LNCaP clone FGC (cell line): ENCODE data around the gene MAP7.
A peak's percentile ranks its signal among the peaks of the same experiment; 100 is the strongest.

Experiments used
- DNase-seq: peaks from one replicate; pipeline ENCODE4 v3.0.0-alpha.2; 2011; ENCODE audit warnings: low read depth
- H3K4me3 ChIP-seq: 2 replicates; pipeline ENCODE4 v1.5.1; 2011; ENCODE audit warnings: mild to moderate bottlenecking, low read depth, low read length, control low read depth
- TF ChIP-seq, protein P1 (sequence below): IDR thresholded peaks from 2 replicates; pipeline ENCODE4 v1.5.1; 2012; ENCODE audit warnings: mild to moderate bottlenecking; ENCODE audit not compliant: control insufficient read depth, insufficient read depth; ENCODE audit errors: extremely low read depth

The MAP7 gene

DNA sequence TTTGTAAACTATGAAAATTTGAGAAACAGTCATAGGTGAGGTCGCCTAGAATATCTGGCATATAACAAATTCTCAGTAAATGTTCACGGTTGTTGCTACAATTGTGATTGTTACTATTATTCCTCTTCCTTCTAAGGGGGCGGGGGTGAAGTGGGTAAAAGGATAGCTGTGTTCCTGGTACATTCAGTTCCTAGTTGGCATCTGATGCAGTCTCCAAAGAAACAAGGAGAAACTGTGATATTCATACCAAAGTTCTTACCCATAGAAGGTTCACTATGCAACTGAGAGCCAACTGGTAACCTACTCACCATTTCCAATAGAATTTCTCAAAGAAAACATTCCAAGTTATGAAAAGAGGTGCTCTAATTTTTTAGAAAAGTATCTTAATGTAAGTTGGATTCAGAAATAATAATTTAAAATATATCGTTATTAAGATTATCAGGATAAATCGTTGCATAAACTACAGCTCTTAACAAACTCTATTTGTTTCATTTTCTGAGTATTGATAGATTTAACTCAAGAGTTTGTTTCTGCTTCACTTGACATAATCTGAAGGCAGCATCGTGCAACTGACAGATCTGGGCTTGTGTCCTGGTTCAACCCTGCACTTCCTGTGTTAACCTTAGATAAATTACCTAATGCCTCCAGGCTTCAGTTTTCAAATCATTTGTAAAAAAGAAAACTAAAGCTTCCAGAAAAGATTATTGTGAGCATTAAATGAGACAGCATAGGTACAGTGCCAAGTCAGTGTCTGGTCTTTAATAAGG is 13.3 kb upstream of the MAP7 start:
- 0 out of 2 replicates have a peak overlapping the region, but pooled peaks have one; percentile 21 for H3K4me3 ChIP-seq
- TF ChIP-seq, protein P1, sequence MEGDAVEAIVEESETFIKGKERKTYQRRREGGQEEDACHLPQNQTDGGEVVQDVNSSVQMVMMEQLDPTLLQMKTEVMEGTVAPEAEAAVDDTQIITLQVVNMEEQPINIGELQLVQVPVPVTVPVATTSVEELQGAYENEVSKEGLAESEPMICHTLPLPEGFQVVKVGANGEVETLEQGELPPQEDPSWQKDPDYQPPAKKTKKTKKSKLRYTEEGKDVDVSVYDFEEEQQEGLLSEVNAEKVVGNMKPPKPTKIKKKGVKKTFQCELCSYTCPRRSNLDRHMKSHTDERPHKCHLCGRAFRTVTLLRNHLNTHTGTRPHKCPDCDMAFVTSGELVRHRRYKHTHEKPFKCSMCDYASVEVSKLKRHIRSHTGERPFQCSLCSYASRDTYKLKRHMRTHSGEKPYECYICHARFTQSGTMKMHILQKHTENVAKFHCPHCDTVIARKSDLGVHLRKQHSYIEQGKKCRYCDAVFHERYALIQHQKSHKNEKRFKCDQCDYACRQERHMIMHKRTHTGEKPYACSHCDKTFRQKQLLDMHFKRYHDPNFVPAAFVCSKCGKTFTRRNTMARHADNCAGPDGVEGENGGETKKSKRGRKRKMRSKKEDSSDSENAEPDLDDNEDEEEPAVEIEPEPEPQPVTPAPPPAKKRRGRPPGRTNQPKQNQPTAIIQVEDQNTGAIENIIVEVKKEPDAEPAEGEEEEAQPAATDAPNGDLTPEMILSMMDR = no peak
- DNase-seq = no peak

DNA sequence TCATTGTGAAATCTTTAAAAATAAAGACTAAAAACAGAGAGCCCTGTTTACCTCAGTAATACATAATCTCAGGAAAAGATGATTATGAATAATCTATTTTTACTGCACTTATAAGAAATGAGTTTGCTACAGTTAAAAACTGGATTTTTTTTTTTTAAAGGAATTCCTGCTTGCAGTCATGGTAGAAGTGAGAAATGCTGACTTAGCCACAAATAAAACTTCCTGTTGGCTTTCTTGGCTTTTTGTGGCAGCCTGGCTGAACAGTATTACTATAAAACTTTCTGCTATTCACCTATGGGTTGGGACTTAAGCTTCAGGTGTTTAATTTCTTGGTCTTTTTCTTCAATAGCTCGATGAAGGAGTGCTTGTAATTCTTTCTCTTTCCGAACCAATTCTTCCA is 12.0 kb upstream of the MAP7 start:
- TF ChIP-seq, protein P1 = no peak
- DNase-seq = no peak
- H3K4me3 ChIP-seq = no peak overlapping the region

DNA sequence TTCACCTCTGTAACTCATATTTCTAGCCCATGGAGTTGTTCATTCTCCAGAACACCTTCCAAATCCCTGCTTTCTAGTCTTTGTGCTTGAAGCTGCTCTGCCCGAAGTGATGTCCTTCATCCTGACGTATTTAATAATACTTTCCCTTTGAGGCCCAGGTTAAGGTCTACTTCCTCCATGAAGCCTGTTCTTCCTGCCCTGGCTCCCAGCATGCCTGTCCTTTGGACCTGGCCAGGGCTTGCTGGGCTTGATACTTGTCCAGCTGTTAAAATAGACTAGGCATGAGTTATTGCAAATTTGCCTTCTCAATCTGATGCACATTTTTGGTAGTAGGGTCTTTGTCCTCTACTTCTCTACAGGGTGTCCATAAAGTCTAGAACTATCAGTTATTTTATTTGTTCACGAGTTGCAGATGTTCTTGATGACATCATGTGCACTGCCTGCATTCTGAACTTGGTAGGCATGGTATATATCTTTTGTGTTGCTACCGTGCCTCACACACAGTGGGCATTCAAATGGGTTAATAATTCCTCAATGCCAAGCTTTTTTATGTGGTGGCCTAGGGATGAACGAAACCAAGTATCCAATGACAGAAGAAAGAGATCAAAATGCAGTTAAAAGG is 3.1 kb upstream of the MAP7 start:
- H3K4me3 ChIP-seq = no peak overlapping the region
- DNase-seq = no peak
- TF ChIP-seq, protein P1 = no peak

DNA sequence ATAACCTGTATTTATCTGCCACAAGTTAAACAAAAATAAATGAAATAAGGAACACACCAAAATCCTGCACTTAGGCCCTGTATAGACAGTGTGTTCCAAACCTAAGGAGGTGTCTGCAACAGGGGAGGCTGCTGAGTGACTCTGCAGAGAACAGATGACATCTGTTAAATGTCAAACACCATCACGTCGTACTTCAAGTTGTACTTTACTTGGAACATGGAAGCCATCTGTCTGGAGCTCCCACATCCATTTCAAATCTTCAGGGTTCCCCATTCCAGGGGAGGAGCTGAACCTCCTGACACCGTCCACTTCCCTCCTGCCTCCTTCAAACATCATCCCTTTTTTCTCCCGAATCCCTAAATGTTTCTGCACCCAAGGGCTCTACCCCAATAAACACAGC is 1.8 kb upstream of the MAP7 start:
- TF ChIP-seq, protein P1 = no peak
- no peak for DNase-seq
- no peak overlapping the region for H3K4me3 ChIP-seq

DNA sequence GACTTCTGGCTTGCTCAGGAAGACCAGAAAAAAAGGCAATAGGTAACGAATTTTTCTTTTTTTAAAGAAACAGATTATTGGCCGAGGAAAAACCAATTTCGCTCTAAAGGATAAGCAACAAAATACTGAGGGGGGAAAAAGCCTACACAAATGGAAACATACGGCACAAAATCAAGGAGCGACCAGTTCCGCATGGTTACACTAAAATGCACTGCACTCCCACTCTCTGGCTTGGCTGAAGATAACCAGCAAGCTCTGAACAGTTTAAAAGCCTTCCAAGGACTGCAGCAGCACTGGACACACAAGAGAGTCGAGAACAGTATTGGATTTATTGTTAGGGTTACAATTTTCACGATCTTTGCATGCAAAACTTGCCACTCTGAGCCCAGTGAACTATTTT is 881 bp upstream of the MAP7 start:
- TF ChIP-seq, protein P1 = no peak
- peak overlapping the region; percentile 55 for H3K4me3 ChIP-seq
- DNase-seq = no peak

DNA sequence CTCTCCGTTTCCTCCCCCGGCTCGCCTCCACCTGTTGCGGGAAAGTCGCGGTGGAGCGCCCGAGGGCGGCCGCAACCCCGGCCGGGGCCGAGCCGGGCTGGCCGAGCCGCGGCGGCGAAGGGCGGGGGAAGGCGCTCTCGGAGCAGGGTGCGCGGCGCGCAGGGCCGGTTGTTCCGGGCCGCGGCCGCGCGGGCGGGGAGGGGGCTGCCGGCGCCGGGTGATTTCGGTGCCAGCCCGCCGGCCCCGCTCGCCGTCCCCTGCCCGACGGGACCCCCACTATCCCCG is 235 bp downstream of the MAP7 start:
- peak overlapping the region; percentile 82 for H3K4me3 ChIP-seq
- no peak for DNase-seq
- TF ChIP-seq, protein P1 = no peak
